Measurements from ENCODE around the gene KRT6B.

- no peak for TF ChIP-seq CTCF (conservative IDR thresholded peaks at IDR 0.05; ENCODE audit: low read length)
- TF ChIP-seq EZH2phosphoT487 (IDR thresholded peaks at IDR 0.05; ENCODE audit: borderline replicate concordance), result no peak
Observed at GRCh38 chr12:52436828-52437474, 15.0 kb downstream of the KRT6B start.
